K562 treated with DMSO at 1 percent for 24 hours (cell line): Measurements from ENCODE around the gene ZNF831. TPM values are rescaled to one million over a fixed set of nuclear protein-coding genes. Genes with fewer than 3 reads are reported as not detected.

ENCODE experiments used
- total RNA-seq: library from RNA; unstranded; fragments of 300-600 nt; gene quantifications from 2 replicates; pipeline ENCODE4 v1.2.3, GENCODE V29; 2022; ENCODE audit warnings: low read depth; ENCODE audit not compliant: insufficient read depth

The ZNF831 gene
- total RNA-seq, result not detected in 2 replicates

GRCh38 chr20:59163631-59164530 is at the start of gene ZNF831:
Gene ZNF831 (plus strand): TSS chr20:59163821. CDS start chr20:59191020, 27,199 bp downstream.

DNA sequence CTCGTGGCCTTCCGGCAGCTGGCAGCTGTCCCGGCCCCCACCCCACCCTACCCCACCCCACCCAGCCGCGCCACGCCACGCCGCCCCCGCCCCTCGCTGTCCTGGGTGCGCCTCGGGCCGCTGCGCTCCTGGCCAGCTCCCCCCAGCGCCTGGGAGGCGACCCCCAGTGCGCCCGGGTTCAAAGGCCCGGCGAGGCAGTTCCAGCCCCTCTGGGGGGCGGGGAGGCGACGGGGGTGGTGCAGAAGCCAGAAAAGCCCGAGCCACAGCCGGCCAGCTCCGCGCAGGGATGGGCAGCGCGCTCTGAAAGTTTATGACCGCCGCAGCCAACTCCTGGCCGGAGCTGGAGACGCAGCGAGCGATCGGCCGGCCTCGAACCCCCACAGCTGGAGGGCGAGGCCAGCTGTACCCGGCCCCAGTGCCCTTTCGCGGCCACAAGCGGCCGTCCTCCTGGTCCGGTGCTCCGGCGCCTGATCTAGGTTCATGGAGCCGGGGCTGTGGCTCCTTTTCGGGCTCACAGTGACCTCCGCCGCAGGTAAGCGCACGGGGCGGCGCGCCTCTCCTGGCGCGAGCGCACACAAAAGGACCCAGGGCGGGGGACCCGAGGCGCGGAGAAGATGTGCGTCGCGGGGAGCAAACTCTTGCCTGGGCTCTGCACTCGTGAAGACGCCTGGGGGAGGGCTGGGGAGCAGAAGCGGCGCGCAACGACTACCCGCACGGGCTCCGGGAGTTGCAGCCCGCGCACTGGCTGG is 136.9 kb downstream of the ZNF831 start, which contains the start of gene EDN3:
TSS of gene EDN3 (plus strand) at position 279 of the 749 bp plus-strand sequence. CDS start at position 481, 202 bp downstream.

Other genes with a start within 250 kb of the ZNF831 start
- gene NELFCD, start 182.6 kb upstream of the ZNF831 start, total RNA-seq, result 65.6 and 67.4 TPM in 2 replicates
- gene CTSZ, start 156.6 kb upstream of the ZNF831 start, total RNA-seq, result 128 and 138 TPM in 2 replicates
- gene TUBB1, start 144.4 kb upstream of the ZNF831 start, total RNA-seq, result 0.36 TPM in 1 of 2 replicates, not detected in the other
- 18.9 and 21.6 TPM in 2 replicates for gene ATP5F1E, start 131.5 kb upstream of the ZNF831 start, total RNA-seq
- gene PRELID3B, start 121.0 kb upstream of the ZNF831 start, total RNA-seq, result 24.0 and 24.7 TPM in 2 replicates
- not detected in 2 replicates for gene EDN3, start 136.8 kb downstream of the ZNF831 start, total RNA-seq